Smooth muscle cell (in vitro differentiated cells): Measurements from ENCODE around the gene PKLR. TPM values are rescaled to one million over a fixed set of nuclear protein-coding genes. Genes with fewer than 3 reads are reported as not detected.

ENCODE experiments used
- DNase-seq: peaks from one replicate; lab custom pipeline; 2025; ENCODE audit not compliant: unreplicated experiment; lab: John Stamatoyannopoulos, UW
- H2AFZ ChIP-seq: fragments of 200-600 bp; sonication (generic); 2 replicates; pipeline ENCODE4 v1.6.0; 2016; ENCODE audit warnings: antibody characterized with exemption, low read depth, mild to moderate bottlenecking
- H3F3A ChIP-seq: fragments of 200-600 bp; sonication (generic); 2 replicates; pipeline ENCODE4 v1.6.0; 2017; ENCODE audit warnings: antibody characterized with exemption, low read depth
- H3K27ac ChIP-seq: fragments of 200-600 bp; sonication (generic); 2 replicates; pipeline ENCODE4 v1.5.1; 2016; ENCODE audit warnings: low read depth, mild to moderate bottlenecking
- H3K27me3 ChIP-seq: fragments of 200-600 bp; sonication (generic); 2 replicates; pipeline ENCODE4 v1.6.1; 2016; ENCODE audit warnings: low read depth, mild to moderate bottlenecking
- H3K36me3 ChIP-seq: fragments of 200-600 bp; sonication (generic); 2 replicates; pipeline ENCODE4 v1.5.1; 2016; ENCODE audit warnings: low read depth
- H3K4me1 ChIP-seq: fragments of 200-600 bp; sonication (generic); 2 replicates; pipeline ENCODE4 v1.5.1; 2016; ENCODE audit warnings: low read depth
- H3K4me2 ChIP-seq: fragments of 200-600 bp; sonication (generic); 2 replicates; pipeline ENCODE4 v1.6.0; 2016; ENCODE audit warnings: mild to moderate bottlenecking
- H3K4me3 ChIP-seq: fragments of 200-600 bp; sonication (generic); 2 replicates; pipeline ENCODE4 v1.5.1; 2016; ENCODE audit warnings: mild to moderate bottlenecking
- H3K79me2 ChIP-seq: fragments of 200-600 bp; sonication (generic); 2 replicates; pipeline ENCODE4 v1.6.0; 2016; ENCODE audit warnings: low read depth, mild to moderate bottlenecking
- H3K9ac ChIP-seq: fragments of 200-600 bp; sonication (generic); 2 replicates; pipeline ENCODE4 v1.6.0; 2016; ENCODE audit warnings: low read depth
- H3K9me3 ChIP-seq: fragments of 200-600 bp; sonication (generic); replicated peaks from 2 replicates; pipeline ENCODE4 v1.5.1; 2016; ENCODE audit warnings: low read depth
- H4K20me1 ChIP-seq: fragments of 200-600 bp; sonication (generic); 2 replicates; pipeline ENCODE4 v1.6.0; 2016; ENCODE audit warnings: low read depth
- CTCF ChIP-seq: fragments of 200-600 bp; sonication (generic); IDR thresholded peaks from 2 replicates; pipeline ENCODE4 v1.5.1; 2017; ENCODE audit warnings: borderline replicate concordance, mild to moderate bottlenecking, antibody characterized with exemption; ENCODE audit not compliant: insufficient read depth, poor library complexity, severe bottlenecking
- WGBS: methylation state at CpG from one replicate; pipeline ENCODE4 v1.1.7; 2016; ENCODE audit warnings: low lambda C conversion rate; 5-methylcytosine and 5-hydroxymethylcytosine counted together
- polyA plus RNA-seq: library from polyadenylated mRNA; unstranded; fragments of >200 nt; fragmentation: Nextera tagmentation; extraction: Ambion mirVana; gene quantifications from 2 replicates; pipeline ENCODE4 v1.2.1, GENCODE V29; 2016
- total RNA-seq: library from RNA; depleted of rRNA; stranded (reverse); fragments of >200 nt; gene quantifications from 2 replicates; pipeline ENCODE4 v1.2.3, GENCODE V29; 2014

PKLR gene
- total and polyA plus RNA-seq, 2 experiments from 2014 or later: not detected

GRCh38 chr1:155272466-155273342 is 28.5 kb downstream of the PKLR start:
- peaks cover 25% of the 10 kb centered on the region for H4K20me1 ChIP-seq
- no peaks in the 10 kb centered on the region for H3K9me3 ChIP-seq
- peaks cover 29% of the 10 kb centered on the region for H3K79me2 ChIP-seq
- H3K9ac ChIP-seq: peak overlapping the region; percentile 88
- WGBS: 18% methylated on average over 13 of the region's 44 CpGs
- peak overlapping the region; percentile 21 for H2AFZ ChIP-seq
- H3K4me2 ChIP-seq: peak overlapping the region; percentile 97
- H3F3A ChIP-seq: peaks cover 14% of the 10 kb centered on the region
- no peak for DNase-seq
- H3K4me1 ChIP-seq: peaks cover 7% of the 10 kb centered on the region
- TF ChIP-seq CTCF: no peak
- peaks cover 8% of the 10 kb centered on the region for H3K36me3 ChIP-seq
- no peaks in the 10 kb centered on the region for H3K27me3 ChIP-seq
- peak overlapping the region; percentile 88 for H3K4me3 ChIP-seq
- H3K27ac ChIP-seq: peak overlapping the region; percentile 76

GRCh38 chr1:155269381-155269780 is 31.9 kb downstream of the PKLR start:
- no peak overlapping the region for H3K4me2 ChIP-seq
- no peak overlapping the region for H2AFZ ChIP-seq
- H3K4me3 ChIP-seq: no peak overlapping the region
- peaks cover 17% of the 10 kb centered on the region for H3K36me3 ChIP-seq
- WGBS: 98% methylated on average over 21 of the region's 21 CpGs
- H4K20me1 ChIP-seq: peaks cover 25% of the 10 kb centered on the region
- H3K9ac ChIP-seq: no peak overlapping the region
- no peak for TF ChIP-seq CTCF
- H3K79me2 ChIP-seq: peaks cover 29% of the 10 kb centered on the region
- H3K9me3 ChIP-seq: no peaks in the 10 kb centered on the region
- H3K4me1 ChIP-seq: peaks cover 4% of the 10 kb centered on the region
- peaks cover 25% of the 10 kb centered on the region for H3F3A ChIP-seq
- H3K27me3 ChIP-seq: no peaks in the 10 kb centered on the region
- no peak overlapping the region for H3K27ac ChIP-seq
- no peak for DNase-seq

GRCh38 chr1:155268630-155269029 is 32.6 kb downstream of the PKLR start:
- no peak overlapping the region for H3K27ac ChIP-seq
- H3K4me3 ChIP-seq: no peak overlapping the region
- H3K4me1 ChIP-seq: peaks cover 4% of the 10 kb centered on the region
- peaks cover 25% of the 10 kb centered on the region for H4K20me1 ChIP-seq
- H3K36me3 ChIP-seq: peaks cover 17% of the 10 kb centered on the region
- H2AFZ ChIP-seq: no peak overlapping the region
- H3K9me3 ChIP-seq: no peaks in the 10 kb centered on the region
- no peak for TF ChIP-seq CTCF
- no peak overlapping the region for H3K4me2 ChIP-seq
- 96% methylated on average over 19 of the region's 21 CpGs for WGBS
- H3F3A ChIP-seq: peaks cover 32% of the 10 kb centered on the region
- no peaks in the 10 kb centered on the region for H3K27me3 ChIP-seq
- H3K79me2 ChIP-seq: peaks cover 29% of the 10 kb centered on the region
- no peak overlapping the region for H3K9ac ChIP-seq
- no peak for DNase-seq

GRCh38 chr1:155267373-155267772 is 33.9 kb downstream of the PKLR start:
- Histone ChIP-seq H3K4me3 (no peak overlapping the region), H3K27ac (no peak overlapping the region), H4K20me1 (peaks cover 20% of the 10 kb centered on the region), H3K79me2 (peaks cover 21% of the 10 kb centered on the region), H3K36me3 (peaks cover 17% of the 10 kb centered on the region), H2AFZ (no peak overlapping the region), H3K4me1 (peaks cover 3% of the 10 kb centered on the region), H3K9ac (no peak overlapping the region), H3F3A (peaks cover 39% of the 10 kb centered on the region), H3K27me3 (no peaks in the 10 kb centered on the region), H3K4me2 (no peak overlapping the region), H3K9me3 (no peaks in the 10 kb centered on the region)
- 98% methylated on average over 2 of the region's 2 CpGs for WGBS
- TF ChIP-seq CTCF: no peak
- DNase-seq: no peak
